Measurements from ENCODE around the gene BBC3. TPM values are rescaled to one million over a fixed set of nuclear protein-coding genes. Genes with fewer than 3 reads are reported as not detected.

Gene BBC3
- total RNA-seq, 2 experiments from 2014 or later, result 13.8 to 14.6 TPM

DNA sequence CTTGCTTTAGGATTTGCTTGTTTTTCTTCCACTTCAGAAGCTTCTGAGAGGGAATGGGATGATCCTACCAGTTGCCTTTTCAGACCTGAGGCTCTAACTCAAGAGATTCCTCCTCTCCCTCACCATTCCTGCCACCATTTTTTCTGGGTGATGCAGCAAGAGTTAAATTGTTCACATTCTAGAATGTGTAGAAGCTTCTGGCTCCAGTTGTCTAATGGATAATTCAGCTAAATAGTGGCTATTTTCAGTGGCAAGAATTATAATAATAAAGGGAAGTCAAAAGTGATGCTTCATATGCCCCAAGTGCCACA is 20.9 kb downstream of the BBC3 start:
- no peaks in the 10 kb centered on the region for H3K27me3 Mint-ChIP-seq
- DNase-seq, result no peak
- H3K27ac Mint-ChIP-seq, result peak overlapping the region; percentile 25
- CTCF ChIA-PET, result interaction anchor here (0.7 to 9.6 kb wide), 42 partner anchors 8 to 324 kb away, joined by 3 to 333 read pairs (median 5); partner anchors contain the start of genes CCDC9, INAFM1, SAE1 and ZC3H4
- peaks cover 29% of the 10 kb centered on the region for H3K36me3 Mint-ChIP-seq
- POLR2A ChIA-PET, result interaction anchor here (1.1 to 4.6 kb wide), 4 partner anchors 16 to 50 kb away, joined by 3 to 49 read pairs (median 8); partner anchors contain the start of gene CCDC9
- H3K9me3 Mint-ChIP-seq, result no peaks in the 10 kb centered on the region
- peaks cover 12% of the 10 kb centered on the region for H3K4me1 Mint-ChIP-seq (ENCODE audit: low read depth)
- intact Hi-C loops (cut with micrococcal nuclease), result loop anchor here (1.0 to 2.0 kb wide), 2 partner anchors 19 to 34 kb away; no protein-coding TSS in a partner anchor
- H3K4me3 Mint-ChIP-seq, result no peak overlapping the region

- intact Hi-C loops (cut with micrococcal nuclease), result loop anchor here (1.0 to 2.0 kb wide), 2 partner anchors 19 to 35 kb away; no protein-coding TSS in a partner anchor
- no peak overlapping the region for H3K4me3 Mint-ChIP-seq
- H3K27ac Mint-ChIP-seq, result peak overlapping the region; percentile 25
- POLR2A ChIA-PET, result interaction anchor here (1.2 to 4.6 kb wide), 3 partner anchors 17 to 47 kb away, joined by 3 to 49 read pairs (median 14); partner anchors contain the start of gene CCDC9
- H3K9me3 Mint-ChIP-seq, result no peaks in the 10 kb centered on the region
- peaks cover 12% of the 10 kb centered on the region for H3K4me1 Mint-ChIP-seq (ENCODE audit: low read depth)
- H3K27me3 Mint-ChIP-seq, result no peaks in the 10 kb centered on the region
- DNase-seq, result no peak
- H3K36me3 Mint-ChIP-seq, result peaks cover 34% of the 10 kb centered on the region
- CTCF ChIA-PET, result interaction anchor here (0.8 to 9.6 kb wide), 23 partner anchors 8 to 173 kb away, joined by 3 to 333 read pairs (median 6); partner anchors contain the start of genes CCDC9, SAE1 and ZC3H4
Measured at GRCh38 chr19:47209319-47210179, 21.4 kb downstream of the BBC3 start.

- Mint-ChIP-seq H3K9me3 (no peaks in the 10 kb centered on the region), H3K27ac (peak overlapping the region; percentile 49), H3K4me3 (no peak overlapping the region), H3K36me3 (peaks cover 40% of the 10 kb centered on the region), H3K27me3 (no peaks in the 10 kb centered on the region), H3K4me1 (ENCODE audit: low read depth) (peaks cover 5% of the 10 kb centered on the region)
- intact Hi-C loops (cut with micrococcal nuclease), result no loop called here
- DNase-seq, result no peak
- CTCF ChIA-PET, result interaction anchor here (2.2 kb wide), 1 partner anchor 8 kb away, joined by 18 read pairs; no protein-coding TSS in a partner anchor
- POLR2A ChIA-PET, result no interaction called here
Measured at GRCh38 chr19:47203254-47203653, 27.7 kb downstream of the BBC3 start.

DNA sequence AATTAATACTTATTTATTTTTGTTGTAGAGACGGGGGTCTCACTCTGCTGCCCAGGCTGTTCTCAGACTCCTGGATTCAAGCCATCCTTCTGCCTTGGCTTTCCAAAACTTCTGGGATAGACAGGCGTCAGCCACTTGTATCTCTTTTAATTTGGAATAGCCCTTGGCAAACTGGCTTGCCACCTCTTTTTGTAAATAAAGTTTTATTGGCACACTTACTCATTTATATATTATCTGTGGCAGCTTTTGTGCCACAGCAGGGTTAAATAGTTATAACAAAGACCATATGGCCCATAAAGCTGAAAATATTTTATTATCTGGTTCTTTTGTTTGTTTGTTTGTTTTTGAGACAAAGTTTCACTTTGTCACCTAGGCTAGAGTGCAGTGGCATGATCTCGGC is 30.5 kb downstream of the BBC3 start:
- Mint-ChIP-seq H3K27ac (no peak overlapping the region), H3K9me3 (no peaks in the 10 kb centered on the region), H3K4me1 (ENCODE audit: low read depth) (peaks cover 6% of the 10 kb centered on the region), H3K36me3 (peaks cover 45% of the 10 kb centered on the region), H3K4me3 (no peak overlapping the region), H3K27me3 (no peaks in the 10 kb centered on the region)
- intact Hi-C loops (cut with micrococcal nuclease), result no loop called here
- DNase-seq, result no peak
- POLR2A ChIA-PET, result interaction anchor here (1.1 kb wide), 1 partner anchor 26 kb away, joined by 3 read pairs; no protein-coding TSS in a partner anchor
- CTCF ChIA-PET, result no interaction called here

GRCh38 chr19:47197141-47197540 is 33.9 kb downstream of the BBC3 start:
- Mint-ChIP-seq H3K4me1 (ENCODE audit: low read depth) (peaks cover 10% of the 10 kb centered on the region), H3K27me3 (no peaks in the 10 kb centered on the region), H3K4me3 (no peak overlapping the region), H3K27ac (no peak overlapping the region), H3K36me3 (peaks cover 42% of the 10 kb centered on the region), H3K9me3 (no peaks in the 10 kb centered on the region)
- CTCF ChIA-PET, result interaction anchor here (0.6 to 1.3 kb wide), 4 partner anchors 11 to 72 kb away, joined by 3 to 5 read pairs (median 4); no protein-coding TSS in a partner anchor
- intact Hi-C loops (cut with micrococcal nuclease), result no loop called here
- DNase-seq, result no peak
- POLR2A ChIA-PET, result no interaction called here

DNA sequence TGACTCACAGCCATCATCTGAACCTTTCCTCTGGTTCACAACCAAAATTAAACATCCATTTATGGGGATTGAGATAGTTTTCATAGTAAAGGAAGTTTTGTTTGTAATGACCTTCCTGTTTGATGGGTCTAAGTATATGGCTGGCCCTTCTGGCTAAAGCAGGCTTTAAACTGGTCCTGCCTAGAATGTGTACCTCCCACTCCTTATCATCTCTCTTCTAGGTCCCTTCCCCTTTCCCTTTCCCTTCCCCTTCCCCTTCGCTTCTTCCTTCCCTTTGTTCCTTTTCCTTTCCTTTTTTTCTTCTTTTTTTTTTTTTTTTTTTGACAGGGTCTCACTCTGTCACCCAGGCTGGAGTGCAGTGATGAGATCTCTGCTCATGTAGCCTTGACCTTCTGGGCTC is 35.6 kb downstream of the BBC3 start:
- Mint-ChIP-seq H3K4me1 (ENCODE audit: low read depth) (peaks cover 20% of the 10 kb centered on the region), H3K27me3 (no peaks in the 10 kb centered on the region), H3K9me3 (no peaks in the 10 kb centered on the region), H3K4me3 (no peak overlapping the region), H3K27ac (no peak overlapping the region), H3K36me3 (peaks cover 48% of the 10 kb centered on the region)
- ChIA-PET CTCF (no interaction called here), POLR2A (no interaction called here)
- intact Hi-C loops (cut with micrococcal nuclease), result no loop called here
- no peak for DNase-seq

DNA sequence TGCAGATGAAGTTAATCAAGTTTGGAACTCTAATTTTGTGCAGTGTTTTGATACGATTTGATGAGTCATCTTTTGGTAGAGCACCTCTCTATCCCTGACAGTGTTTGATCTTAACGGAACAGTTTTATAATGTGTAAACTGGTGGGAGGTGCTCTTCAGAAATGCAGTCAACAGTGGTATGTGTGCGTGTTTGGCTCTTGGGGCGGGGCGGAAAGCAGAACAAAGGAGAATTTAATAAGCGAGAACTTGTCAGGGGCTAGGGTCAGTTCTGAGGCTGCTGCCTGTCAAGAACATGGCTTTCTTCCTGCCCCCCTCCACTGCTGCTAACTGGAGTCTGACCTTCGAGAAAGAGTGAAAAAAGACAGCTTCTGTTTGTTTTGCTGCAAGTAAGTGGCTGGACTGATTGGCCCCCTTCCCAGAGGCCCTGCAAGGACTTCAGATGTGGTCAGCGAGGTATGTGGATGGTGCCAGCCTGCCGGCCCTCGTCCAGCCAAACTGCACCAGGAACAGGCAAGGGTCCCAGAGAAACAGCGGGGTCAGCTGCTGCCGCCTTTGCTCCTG is 40.8 kb downstream of the BBC3 start:
- Mint-ChIP-seq H3K9me3 (no peaks in the 10 kb centered on the region), H3K36me3 (peaks cover 43% of the 10 kb centered on the region), H3K4me3 (peak overlapping the region; percentile 58), H3K27ac (peak overlapping the region; percentile 68), H3K27me3 (no peaks in the 10 kb centered on the region), H3K4me1 (ENCODE audit: low read depth) (peaks cover 65% of the 10 kb centered on the region)
- DNase-seq, result peak; percentile 84
- POLR2A ChIA-PET, result interaction anchor here (0.9 to 2.1 kb wide), 5 partner anchors 8 to 36 kb away, joined by 3 to 10 read pairs (median 4); no protein-coding TSS in a partner anchor
- CTCF ChIA-PET, result interaction anchor here (0.6 to 2.2 kb wide), 6 partner anchors 8 to 58 kb away, joined by 3 to 9 read pairs (median 4); no protein-coding TSS in a partner anchor
- intact Hi-C loops (cut with micrococcal nuclease), result loop anchor here (1.0 kb wide), 1 partner anchor 14 kb away; no protein-coding TSS in a partner anchor

DNA sequence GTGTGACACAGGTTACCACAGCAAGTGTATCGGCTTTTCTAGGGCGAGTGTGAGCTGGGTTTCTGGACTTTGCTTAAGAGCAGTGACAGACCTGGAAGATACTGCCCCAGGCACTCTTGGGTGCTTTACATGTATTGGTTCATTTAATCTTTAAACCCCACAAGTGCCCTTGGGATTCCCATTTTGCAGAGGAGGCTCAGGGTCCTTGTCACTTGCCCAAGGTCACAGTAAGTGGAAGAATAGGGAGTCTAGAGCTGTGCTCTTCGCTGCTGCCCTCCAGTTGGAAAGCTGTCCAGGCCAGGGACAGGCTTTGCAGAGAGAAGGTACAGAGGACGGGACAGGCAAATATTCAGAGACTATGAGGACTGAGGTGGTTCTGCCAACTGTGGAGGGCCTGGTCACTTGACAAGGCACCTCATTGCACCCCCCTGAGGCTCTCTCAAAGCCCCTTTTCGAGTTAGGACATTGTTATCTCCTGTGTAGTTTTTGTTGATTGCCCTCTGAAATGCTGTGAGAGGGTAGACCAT is 42.4 kb downstream of the BBC3 start:
- Mint-ChIP-seq H3K4me3 (no peak overlapping the region), H3K9me3 (no peaks in the 10 kb centered on the region), H3K36me3 (peaks cover 45% of the 10 kb centered on the region), H3K27me3 (no peaks in the 10 kb centered on the region), H3K27ac (peak overlapping the region; percentile 88), H3K4me1 (ENCODE audit: low read depth) (peaks cover 68% of the 10 kb centered on the region)
- ChIA-PET CTCF (interaction anchor here (1.0 to 5.1 kb wide), 4 partner anchors 11 to 57 kb away, joined by 3 to 52 read pairs (median 42); no protein-coding TSS in a partner anchor), POLR2A (interaction anchor here (2.6 to 4.0 kb wide), 2 partner anchors 30 to 56 kb away, joined by 16 to 17 read pairs; no protein-coding TSS in a partner anchor)
- intact Hi-C loops (cut with micrococcal nuclease), result loop anchor here (5.0 kb wide), 1 partner anchor 151 kb away; no protein-coding TSS in a partner anchor
- DNase-seq, result no peak

GRCh38 chr19:47187797-47188196 is 43.2 kb downstream of the BBC3 start:
- DNase-seq, result no peak
- ChIA-PET CTCF (interaction anchor here (0.8 to 5.1 kb wide), 8 partner anchors 10 to 58 kb away, joined by 3 to 52 read pairs (median 20); no protein-coding TSS in a partner anchor), POLR2A (interaction anchor here (1.8 to 4.0 kb wide), 5 partner anchors 10 to 57 kb away, joined by 8 to 29 read pairs (median 16); no protein-coding TSS in a partner anchor)
- Mint-ChIP-seq H3K9me3 (no peaks in the 10 kb centered on the region), H3K36me3 (peaks cover 47% of the 10 kb centered on the region), H3K4me1 (ENCODE audit: low read depth) (peaks cover 74% of the 10 kb centered on the region), H3K27me3 (no peaks in the 10 kb centered on the region), H3K4me3 (no peak overlapping the region), H3K27ac (peak overlapping the region; percentile 88)
- intact Hi-C loops (cut with micrococcal nuclease), result loop anchor here (2.0 to 5.0 kb wide), 2 partner anchors 57 to 150 kb away; no protein-coding TSS in a partner anchor

DNA sequence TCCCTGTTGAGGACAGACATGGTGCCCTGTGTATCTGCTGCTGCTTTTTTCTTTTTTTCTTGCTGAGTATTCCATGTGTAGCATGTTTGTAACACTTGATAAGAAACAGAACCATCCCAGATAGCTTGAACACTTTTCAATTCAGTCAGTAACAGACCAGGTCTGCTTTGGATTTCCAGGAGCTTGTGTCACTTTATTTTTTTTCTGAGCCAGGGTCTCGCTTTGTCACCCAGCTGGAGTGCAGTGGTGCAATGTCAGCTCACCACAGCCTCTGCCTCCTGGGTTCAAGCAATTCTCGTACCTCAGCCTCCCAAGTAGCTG is 43.7 kb downstream of the BBC3 start:
- Mint-ChIP-seq H3K4me1 (ENCODE audit: low read depth) (peaks cover 78% of the 10 kb centered on the region), H3K27me3 (no peaks in the 10 kb centered on the region), H3K27ac (peak overlapping the region; percentile 88), H3K4me3 (peak overlapping the region; percentile 27), H3K36me3 (peaks cover 50% of the 10 kb centered on the region), H3K9me3 (no peaks in the 10 kb centered on the region)
- intact Hi-C loops (cut with micrococcal nuclease), result loop anchor here (2.0 to 5.0 kb wide), 2 partner anchors 58 to 150 kb away; no protein-coding TSS in a partner anchor
- DNase-seq, result no peak
- ChIA-PET POLR2A (interaction anchor here (1.3 to 4.0 kb wide), 14 partner anchors 10 to 93 kb away, joined by 4 to 29 read pairs (median 8); partner anchors contain the start of gene ZC3H4), CTCF (interaction anchor here (0.8 to 5.1 kb wide), 12 partner anchors 9 to 152 kb away, joined by 3 to 52 read pairs (median 7); no protein-coding TSS in a partner anchor)
